Measurements from ENCODE around the gene MYOT. TPM values are rescaled to one million over a fixed set of nuclear protein-coding genes. Genes with fewer than 3 reads are reported as not detected.
"Not testable (repeated sequence)": the region's sequence is repeated elsewhere in the genome, so short reads cannot be mapped to it uniquely, and the experiment has no call there.

MYOT gene
- polyA plus RNA-seq, 3 donors from 2014 or later: 0.59 TPM; not detected in 2

GRCh38 chr5:137863653-137864052 lies 4.0 kb upstream of the MYOT start:
- not testable (repeated sequence) for H3K27ac Mint-ChIP-seq; H3K9me3 Mint-ChIP-seq; H3K36me3 Mint-ChIP-seq; H3K4me1 Mint-ChIP-seq; DNase-seq; H3K4me3 Mint-ChIP-seq; H3K27me3 Mint-ChIP-seq (ENCODE audit: low read depth in 3 of 3)

DNA sequence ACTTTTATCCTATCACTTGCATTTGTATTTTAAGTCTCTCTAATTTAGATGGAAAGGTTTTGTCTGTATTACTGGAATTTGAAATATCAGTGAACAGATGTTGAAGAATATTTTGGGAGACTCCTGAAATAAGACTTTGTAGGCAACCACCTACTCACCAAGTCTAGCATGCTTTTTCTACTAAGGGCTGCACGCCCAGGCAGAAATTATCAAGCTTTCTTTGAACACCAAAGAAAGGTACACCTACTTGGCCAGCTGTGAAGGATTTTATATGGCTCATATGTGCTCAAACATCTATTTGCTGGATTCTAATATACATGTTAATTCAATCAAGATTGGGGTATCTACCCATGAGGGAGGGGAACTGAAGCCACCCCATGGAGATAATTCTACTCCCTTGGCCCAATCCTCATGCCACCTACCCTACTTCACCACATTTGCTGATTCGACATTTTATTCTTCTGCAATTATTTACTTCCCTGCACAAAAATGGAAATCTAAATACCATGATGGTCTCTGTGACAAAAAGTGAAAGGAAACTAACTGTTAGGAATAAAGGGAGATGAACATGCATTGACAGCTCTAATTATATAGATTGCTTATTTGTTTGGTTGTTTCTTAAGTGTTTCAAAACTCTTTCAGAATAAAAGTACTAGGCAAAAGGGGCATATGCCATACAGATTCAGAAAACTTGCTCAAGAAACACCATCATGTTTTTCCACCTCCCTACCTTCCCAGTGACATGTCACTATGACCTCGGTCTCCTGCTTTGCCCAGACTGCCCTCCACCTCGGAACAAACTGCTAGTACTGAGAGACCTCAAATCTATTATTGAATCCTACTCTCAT lies 895 bp upstream of the MYOT start:
- Mint-ChIP-seq H3K9me3 (no peaks in the 10 kb centered on the region), H3K4me3 (no peak overlapping the region), H3K27ac (no peak overlapping the region), H3K4me1 (no peaks in the 10 kb centered on the region), H3K36me3 (no peaks in the 10 kb centered on the region), H3K27me3 (ENCODE audit: low read depth in 3 of 3) (peaks cover 0 to 2% (median 0%) of the 10 kb centered on the region in 3 donors)
- DNase-seq: no peak

DNA sequence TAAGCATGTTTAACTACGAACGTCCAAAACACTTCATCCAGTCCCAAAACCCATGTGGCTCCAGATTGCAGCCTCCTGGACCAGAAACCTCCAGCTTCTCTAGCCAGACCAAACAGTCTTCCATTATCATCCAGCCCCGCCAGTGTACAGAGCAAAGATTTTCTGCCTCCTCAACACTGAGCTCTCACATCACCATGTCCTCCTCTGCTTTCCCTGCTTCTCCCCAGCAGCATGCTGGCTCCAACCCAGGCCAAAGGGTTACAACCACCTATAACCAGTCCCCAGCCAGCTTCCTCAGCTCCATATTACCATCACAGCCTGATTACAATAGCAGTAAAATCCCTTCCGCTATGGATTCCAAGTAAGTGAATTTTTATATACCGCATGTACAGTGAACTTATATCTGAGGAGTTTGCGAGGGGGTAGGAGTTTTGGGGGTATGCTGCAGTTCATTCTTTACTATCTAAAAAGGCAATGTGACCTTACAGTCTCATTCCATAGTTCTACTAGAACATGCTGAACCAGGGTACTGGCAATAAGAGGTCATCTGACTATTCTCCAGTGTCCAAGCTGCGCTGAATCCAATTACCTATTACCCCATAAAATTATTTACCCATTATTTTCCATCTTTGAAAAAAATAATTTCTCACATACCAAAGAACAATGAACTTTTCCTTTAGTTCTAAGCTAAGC lies 3.1 kb downstream of the MYOT start:
- no peaks in the 10 kb centered on the region for H3K36me3 Mint-ChIP-seq
- H3K27me3 Mint-ChIP-seq (ENCODE audit: low read depth in 3 of 3): peaks cover 0 to 2% (median 0%) of the 10 kb centered on the region in 3 donors
- no peak for DNase-seq
- H3K27ac Mint-ChIP-seq: no peak overlapping the region
- H3K9me3 Mint-ChIP-seq: no peaks in the 10 kb centered on the region
- no peaks in the 10 kb centered on the region for H3K4me1 Mint-ChIP-seq
- H3K4me3 Mint-ChIP-seq: no peak overlapping the region

- H3K4me3 Mint-ChIP-seq: no peak overlapping the region
- no peaks in the 10 kb centered on the region for H3K4me1 Mint-ChIP-seq
Measured at GRCh38 chr5:137871571-137871970, 3.9 kb downstream of the MYOT start.

GRCh38 chr5:137872466-137872865 lies 4.8 kb downstream of the MYOT start:
- DNase-seq: no peak
- Mint-ChIP-seq H3K27ac (no peak overlapping the region), H3K9me3 (no peaks in the 10 kb centered on the region), H3K4me3 (no peak overlapping the region), H3K36me3 (no peaks in the 10 kb centered on the region), H3K4me1 (no peaks in the 10 kb centered on the region), H3K27me3 (ENCODE audit: low read depth in 3 of 3) (peaks cover 0 to 4% (median 2%) of the 10 kb centered on the region in 3 donors)

More at GRCh38 chr5:137871571-137871970, 3.9 kb downstream of the MYOT start:
- Mint-ChIP-seq H3K27ac (no peak overlapping the region), H3K36me3 (no peaks in the 10 kb centered on the region), H3K9me3 (no peaks in the 10 kb centered on the region), H3K27me3 (ENCODE audit: low read depth in 3 of 3) (peaks cover 0 to 2% (median 0%) of the 10 kb centered on the region in 3 donors)
- no peak for DNase-seq

DNA sequence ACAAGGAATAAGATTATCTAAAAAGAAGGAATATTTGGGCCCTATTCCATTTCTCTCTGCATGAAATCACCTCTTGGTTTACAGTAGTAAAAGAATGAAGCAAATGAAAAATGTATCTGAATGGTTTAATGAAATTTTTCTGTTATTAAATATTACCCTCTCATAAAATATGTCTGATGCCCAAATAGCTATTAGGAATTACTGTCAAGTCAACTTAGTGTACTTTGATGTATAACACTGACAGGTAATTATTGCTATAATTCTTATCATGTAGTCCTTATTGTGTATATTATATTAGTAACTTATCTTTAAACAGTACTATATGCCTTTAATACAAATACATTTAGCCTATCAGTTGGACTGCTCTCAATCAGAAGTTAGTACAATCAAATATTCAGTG lies 8.4 kb downstream of the MYOT start:
- DNase-seq: no peak
- H3K27me3 Mint-ChIP-seq (ENCODE audit: low read depth in 3 of 3): peaks cover 0 to 4% (median 0%) of the 10 kb centered on the region in 3 donors
- H3K36me3 Mint-ChIP-seq: no peaks in the 10 kb centered on the region
- no peak overlapping the region for H3K27ac Mint-ChIP-seq
- H3K9me3 Mint-ChIP-seq: no peaks in the 10 kb centered on the region
- no peak overlapping the region for H3K4me3 Mint-ChIP-seq
- no peaks in the 10 kb centered on the region for H3K4me1 Mint-ChIP-seq

DNA sequence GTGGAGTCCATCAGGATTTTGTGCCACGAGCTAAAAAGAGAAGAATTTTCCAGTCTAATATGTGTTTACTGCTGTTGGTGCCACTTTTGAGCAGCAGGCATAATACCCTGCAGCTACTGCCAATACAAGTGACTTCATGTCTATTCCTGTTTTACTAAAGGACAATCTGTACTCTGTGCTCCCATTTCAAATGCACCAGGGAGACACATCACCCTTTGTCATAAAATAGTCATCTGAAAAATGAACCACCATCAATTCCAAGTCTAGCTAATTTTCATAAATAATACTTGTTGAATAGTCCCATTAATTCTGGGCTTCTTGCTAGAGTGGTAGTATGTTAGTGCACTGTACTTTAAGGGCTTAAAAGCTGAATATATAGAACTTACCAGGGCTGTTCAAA lies 12.7 kb downstream of the MYOT start:
- peaks cover 3 to 7% (median 4%) of the 10 kb centered on the region in 3 donors for H3K36me3 Mint-ChIP-seq
- DNase-seq: no peak
- H3K9me3 Mint-ChIP-seq: no peaks in the 10 kb centered on the region
- no peak overlapping the region for H3K4me3 Mint-ChIP-seq
- H3K27me3 Mint-ChIP-seq (ENCODE audit: low read depth in 3 of 3): peaks cover 0 to 4% (median 0%) of the 10 kb centered on the region in 3 donors
- H3K4me1 Mint-ChIP-seq: no peaks in the 10 kb centered on the region
- no peak overlapping the region for H3K27ac Mint-ChIP-seq

DNA sequence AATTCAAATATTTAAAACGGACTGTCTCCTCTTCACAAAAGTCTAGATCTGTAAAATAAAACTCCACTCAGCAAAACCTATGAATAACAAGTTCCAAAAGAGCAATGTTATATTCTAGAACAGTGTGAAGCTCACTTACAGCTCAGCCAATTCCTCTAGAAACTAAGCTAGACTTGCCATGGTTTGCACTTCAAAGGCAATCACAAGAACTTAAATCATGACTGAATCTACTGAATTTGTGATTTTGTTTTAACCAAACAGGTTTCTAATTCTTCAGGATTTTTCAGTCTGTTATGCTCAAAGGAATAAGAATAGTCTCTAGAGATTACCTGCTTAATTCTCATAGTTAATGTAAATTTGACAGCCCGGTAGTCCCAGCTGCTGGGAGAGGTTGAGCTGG lies 20.2 kb downstream of the MYOT start:
- Mint-ChIP-seq H3K4me1 (peaks cover 15 to 36% of the 10 kb centered on the region in 2 donors), H3K9me3 (no peaks in the 10 kb centered on the region), H3K4me3 (peak overlapping the region in 4 of 5 donors; percentile 86 to 91 (median 88)), H3K36me3 (peaks cover 0 to under 1% (median under 1%) of the 10 kb centered on the region in 3 donors), H3K27me3 (ENCODE audit: low read depth in 3 of 3) (peaks cover 0 to 10% (median 10%) of the 10 kb centered on the region in 3 donors), H3K27ac (peak overlapping the region in 5 of 6 donors; percentile 93 to 98 (median 96))
- DNase-seq: no peak

GRCh38 chr5:137888466-137888862 lies 20.8 kb downstream of the MYOT start:
- peak overlapping the region; percentile 93 to 98 (median 96) for H3K27ac Mint-ChIP-seq
- peaks cover 15 to 36% of the 10 kb centered on the region in 2 donors for H3K4me1 Mint-ChIP-seq
- H3K36me3 Mint-ChIP-seq: no peaks in the 10 kb centered on the region
- no peaks in the 10 kb centered on the region for H3K9me3 Mint-ChIP-seq
- peak overlapping the region; percentile 86 to 91 (median 88) for H3K4me3 Mint-ChIP-seq
- DNase-seq: peak in 1 of 3 donors; percentile 23
- peaks cover 0 to 10% (median 10%) of the 10 kb centered on the region in 3 donors for H3K27me3 Mint-ChIP-seq (ENCODE audit: low read depth in 3 of 3)

DNA sequence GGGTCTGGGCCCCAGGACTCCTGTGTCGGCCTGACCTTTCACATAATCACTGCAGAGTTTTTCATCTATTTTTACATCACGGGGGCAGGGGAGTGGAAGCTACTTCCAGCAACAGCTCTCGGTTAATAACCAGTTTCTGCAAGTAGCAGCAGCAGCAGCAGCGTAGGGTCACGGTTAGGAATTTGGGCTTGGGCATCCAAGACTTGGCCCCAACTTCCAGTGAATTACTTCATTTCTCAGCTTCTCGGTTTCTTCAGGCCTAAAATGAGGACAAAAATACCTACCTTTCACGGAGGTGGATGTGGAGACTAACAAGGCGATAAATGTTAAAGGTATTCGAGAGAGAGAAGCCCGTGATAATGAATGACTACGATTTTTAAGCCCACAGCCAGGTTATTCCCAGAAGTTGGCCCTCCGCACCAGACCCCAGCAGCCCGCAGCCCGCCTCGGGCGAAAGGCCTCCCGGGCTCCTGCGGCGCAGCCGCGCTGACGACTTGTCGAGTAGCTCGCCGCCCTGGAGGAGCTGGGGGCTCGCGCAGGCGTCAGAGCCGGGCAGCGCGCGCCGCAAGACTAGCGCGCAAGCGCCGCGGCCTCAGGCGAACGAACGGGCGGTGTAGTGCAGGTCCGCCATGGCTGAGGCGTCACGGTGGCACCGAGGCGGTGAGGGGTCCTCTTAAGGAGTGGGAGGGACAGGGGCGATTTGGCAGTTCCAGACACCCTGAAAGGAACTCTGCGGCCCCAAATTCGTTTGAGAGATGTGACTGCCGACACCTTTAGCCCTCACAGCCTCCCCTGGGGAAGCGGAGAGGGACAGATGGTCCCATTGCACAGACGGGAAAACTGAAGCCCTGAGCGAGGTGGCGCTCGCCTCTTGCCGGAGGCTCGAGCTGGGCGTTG lies 21.5 kb downstream of the MYOT start, which contains the start of gene PKD2L2:
PKD2L2 (plus strand) TSS at position 595 of the 897 bp plus-strand sequence; CDS start at position 630, 35 bp downstream.
- Mint-ChIP-seq H3K27ac (peak within 1 kb of the TSS; percentile 93 to 98 (median 96)), H3K27me3 (ENCODE audit: low read depth in 3 of 3) (peaks cover 0 to 10% (median 10%) of the 10 kb centered on the region in 3 donors), H3K4me3 (peak within 1 kb of the TSS; percentile 86 to 91 (median 88)), H3K36me3 (no peaks in the 10 kb centered on the region), H3K9me3 (no peaks in the 10 kb centered on the region), H3K4me1 (peaks cover 15 to 36% of the 10 kb centered on the region in 2 donors)
- DNase-seq: peak; percentile 81 to 87 (median 84)

DNA sequence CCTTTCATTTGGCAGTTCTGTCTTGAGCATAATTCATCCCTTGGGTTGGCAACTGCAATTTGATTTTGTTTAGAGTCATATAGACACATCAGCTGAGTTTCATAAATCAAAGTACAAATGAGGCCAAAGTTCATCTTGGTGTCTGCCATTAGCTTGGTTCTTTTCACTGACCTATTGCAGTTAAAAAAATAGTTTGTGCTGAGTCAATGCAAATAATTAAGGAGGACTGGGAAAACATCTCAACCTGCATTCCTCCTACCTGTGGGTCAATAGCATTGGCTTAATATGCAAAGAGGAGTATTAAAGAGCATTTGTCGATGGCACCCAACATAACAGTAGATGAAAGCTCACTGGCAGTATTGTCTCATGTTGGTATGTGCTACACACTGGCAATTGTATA lies 23.2 kb downstream of the MYOT start:
- H3K36me3 Mint-ChIP-seq: no peaks in the 10 kb centered on the region
- peaks cover 15 to 36% of the 10 kb centered on the region in 2 donors for H3K4me1 Mint-ChIP-seq
- peaks cover 0 to 13% (median 10%) of the 10 kb centered on the region in 3 donors for H3K27me3 Mint-ChIP-seq (ENCODE audit: low read depth in 3 of 3)
- H3K27ac Mint-ChIP-seq: peak overlapping the region in 1 of 6 donors; percentile 5
- no peaks in the 10 kb centered on the region for H3K9me3 Mint-ChIP-seq
- no peak for DNase-seq
- H3K4me3 Mint-ChIP-seq: peak overlapping the region in 1 of 5 donors; percentile 15

- no peak overlapping the region for H3K27ac Mint-ChIP-seq
- no peak for DNase-seq
- H3K9me3 Mint-ChIP-seq: no peaks in the 10 kb centered on the region
- H3K27me3 Mint-ChIP-seq (ENCODE audit: low read depth in 3 of 3): peaks cover 0 to 13% (median 10%) of the 10 kb centered on the region in 3 donors
- H3K4me1 Mint-ChIP-seq: peaks cover 15 to 29% of the 10 kb centered on the region in 2 donors
- no peak overlapping the region for H3K4me3 Mint-ChIP-seq
- no peaks in the 10 kb centered on the region for H3K36me3 Mint-ChIP-seq
Measured at GRCh38 chr5:137891849-137892248, 24.2 kb downstream of the MYOT start.

GRCh38 chr5:137894586-137894985 lies 26.9 kb downstream of the MYOT start:
- H3K36me3 Mint-ChIP-seq: no peaks in the 10 kb centered on the region
- no peak overlapping the region for H3K4me3 Mint-ChIP-seq
- H3K9me3 Mint-ChIP-seq: no peaks in the 10 kb centered on the region
- no peak overlapping the region for H3K27ac Mint-ChIP-seq
- peaks cover 0 to 5% (median under 1%) of the 10 kb centered on the region in 3 donors for H3K27me3 Mint-ChIP-seq (ENCODE audit: low read depth in 3 of 3)
- peaks cover 2 to 3% of the 10 kb centered on the region in 2 donors for H3K4me1 Mint-ChIP-seq
- no peak for DNase-seq

Measured in immature natural killer cell (primary cell).